GM06990 (cell line): ENCODE measurements around the gene PEX5.

ENCODE experiments used
- DNase-seq: peaks from one replicate; pipeline ENCODE4 v3.0.0-alpha.2; 2011; ENCODE audit not compliant: insufficient read length; ENCODE audit errors: extremely low read depth
- H3K27me3 ChIP-seq: replicated peaks from 2 replicates; pipeline ENCODE4 v1.6.0; 2011; ENCODE audit warnings: low read length; ENCODE audit not compliant: control insufficient read depth, insufficient read depth
- H3K36me3 ChIP-seq: 2 replicates; pipeline ENCODE4 v1.5.1; 2011; ENCODE audit warnings: low read length; ENCODE audit not compliant: control insufficient read depth, insufficient read depth
- H3K4me3 ChIP-seq: replicated peaks from 2 replicates; pipeline ENCODE4 v1.5.1; 2011; ENCODE audit warnings: low read depth, mild to moderate bottlenecking, control low read depth, low read length
- CTCF ChIP-seq: IDR thresholded peaks from 2 replicates; pipeline ENCODE4 v1.5.1; 2011; ENCODE audit warnings: low read length, control low read depth, mild to moderate bottlenecking, inconsistent platforms; ENCODE audit not compliant: insufficient read depth, poor library complexity, severe bottlenecking

PEX5 gene

GRCh38 chr12:7189398-7190267 is at the start of gene PEX5:
TSS of gene PEX5 (plus strand) at chr12:7189686. CDS start at chr12:7190378, 692 bp downstream.
- Histone ChIP-seq H3K27me3 (no peaks in the 10 kb centered on the region), H3K4me3 (peak within 1 kb of the TSS; percentile 79), H3K36me3 (no peaks in the 10 kb centered on the region; the same call in 1 of the 2 replicates)
- no peak for TF ChIP-seq CTCF
- DNase-seq: peak; percentile 88

- Histone ChIP-seq H3K36me3 (peaks cover 19% of the 10 kb centered on the region), H3K4me3 (no peak overlapping the region), H3K27me3 (no peaks in the 10 kb centered on the region)
- DNase-seq: no peak
- no peak for TF ChIP-seq CTCF
These were observed 48.0 kb upstream of the PEX5 start for GRCh38 chr12:7141351-7142005.

DNA sequence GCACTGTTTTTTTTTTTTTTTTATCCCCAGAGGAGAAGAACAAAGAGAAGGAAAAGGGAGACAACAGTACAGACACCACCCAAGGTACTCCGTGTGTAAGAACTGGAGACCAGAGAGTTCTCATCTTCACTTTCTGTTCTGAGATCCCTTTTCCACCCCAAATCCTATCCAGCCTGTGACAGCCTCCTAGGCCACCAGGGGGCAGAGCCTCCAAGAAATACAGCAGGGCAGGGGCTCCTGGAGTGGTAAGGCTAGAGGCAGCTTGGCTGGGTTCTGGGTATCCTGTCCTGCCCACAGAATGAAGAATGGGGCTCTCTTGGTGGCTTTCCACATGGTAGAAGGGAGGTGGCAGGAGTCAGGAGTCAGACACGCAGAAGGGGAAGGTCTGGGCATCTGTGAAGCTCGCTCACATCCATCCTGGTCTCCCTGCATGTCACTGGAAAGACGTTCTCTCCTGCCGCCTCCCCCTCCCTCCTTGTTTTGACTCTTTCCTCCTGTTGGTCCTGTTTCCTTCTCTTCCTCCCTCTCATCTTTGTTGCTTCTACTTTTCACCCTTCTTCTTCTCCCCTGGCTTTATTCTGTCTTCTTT is 47.3 kb upstream of the PEX5 start:
- DNase-seq: no peak
- peak; percentile 68 for TF ChIP-seq CTCF
- Histone ChIP-seq H3K4me3 (no peak overlapping the region), H3K27me3 (no peaks in the 10 kb centered on the region), H3K36me3 (peaks cover 13% of the 10 kb centered on the region)

- TF ChIP-seq CTCF: no peak
- no peak for DNase-seq
- Histone ChIP-seq H3K27me3 (no peaks in the 10 kb centered on the region), H3K36me3 (peaks cover 13% of the 10 kb centered on the region), H3K4me3 (no peak overlapping the region)
These were observed 46.5 kb upstream of the PEX5 start for GRCh38 chr12:7142809-7143465.

- no peak for TF ChIP-seq CTCF
- H3K27me3 ChIP-seq: no peaks in the 10 kb centered on the region
- DNase-seq: no peak
- H3K4me3 ChIP-seq: no peak overlapping the region
- peaks cover 13% of the 10 kb centered on the region for H3K36me3 ChIP-seq
These were observed 45.9 kb upstream of the PEX5 start for GRCh38 chr12:7143564-7143963.
